H7 (cell line): ENCODE data around the gene MIA3. TPM values are rescaled to one million over a fixed set of nuclear protein-coding genes. Genes with fewer than 3 reads are reported as not detected.
"Not testable (repeated sequence)": the region's sequence is repeated elsewhere in the genome, so short reads cannot be mapped to it uniquely, and the experiment has no call there.

Source experiments
- DNase-seq: peaks from one replicate; pipeline ENCODE4 v3.0.0; 2012
- H3K27me3 ChIP-seq: 2 replicates; pipeline ENCODE4 v1.6.0; 2011; ENCODE audit warnings: mild to moderate bottlenecking, low read length; ENCODE audit not compliant: control insufficient read depth, insufficient read depth
- H3K36me3 ChIP-seq: replicated peaks from 2 replicates; pipeline ENCODE4 v1.5.1; 2011; ENCODE audit warnings: low read length; ENCODE audit not compliant: control insufficient read depth, insufficient read depth
- H3K4me3 ChIP-seq: 2 replicates; pipeline ENCODE4 v1.5.1; 2011; ENCODE audit warnings: low read depth, mild to moderate bottlenecking, control low read depth, low read length, moderate library complexity; ENCODE audit not compliant: insufficient read depth
- total RNA-seq: library from RNA; depleted of rRNA; stranded (reverse); fragments of >200 nt; shearing (Covaris generic); gene quantifications from 2 replicates; pipeline ENCODE4 v1.2.3, GENCODE V29; 2014

MIA3 gene
- total RNA-seq, 1 experiment from 2014 or later, result 52.5 TPM

- no peaks in the 10 kb centered on the region for H3K27me3 ChIP-seq
- no peaks in the 10 kb centered on the region for H3K36me3 ChIP-seq
- no peak overlapping the region for H3K4me3 ChIP-seq
- no peak for DNase-seq
Measured at GRCh38 chr1:222601257-222601656, 16.6 kb upstream of the MIA3 start.

GRCh38 chr1:222606757-222607156 is 11.1 kb upstream of the MIA3 start:
- H3K36me3 ChIP-seq, result no peaks in the 10 kb centered on the region
- H3K4me3 ChIP-seq, result no peak overlapping the region
- no peaks in the 10 kb centered on the region for H3K27me3 ChIP-seq
- no peak for DNase-seq

DNA sequence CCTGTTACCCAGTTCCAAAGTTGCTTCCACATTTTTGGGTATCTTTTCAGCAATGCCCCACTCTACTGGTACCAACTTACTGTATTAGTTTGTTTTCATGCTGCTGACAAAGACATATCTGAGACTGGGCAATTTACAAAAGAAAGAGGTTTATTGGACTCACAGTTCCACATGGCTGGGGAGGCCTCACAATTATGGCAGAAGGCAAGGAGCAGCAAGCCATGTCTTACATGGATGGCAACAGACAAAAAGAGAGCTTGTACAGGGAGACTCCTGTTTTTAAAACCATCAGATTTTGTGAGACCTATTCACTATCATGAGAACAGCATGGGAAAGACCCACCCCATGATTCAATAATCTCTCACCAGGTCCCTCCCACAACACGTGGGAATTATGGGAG is 8.8 kb upstream of the MIA3 start:
- DNase-seq, H3K4me3 ChIP-seq, H3K36me3 ChIP-seq, H3K27me3 ChIP-seq: not testable (repeated sequence)

- no peak for DNase-seq
Measured at GRCh38 chr1:222610728-222611127, 7.2 kb upstream of the MIA3 start.

GRCh38 chr1:222613627-222614026 is 4.3 kb upstream of the MIA3 start:
- H3K27me3 ChIP-seq, result peaks cover 9% of the 10 kb centered on the region; the same call in 1 of the 2 replicates
- no peaks in the 10 kb centered on the region for H3K36me3 ChIP-seq
- no peak for DNase-seq
- H3K4me3 ChIP-seq, result no peak overlapping the region

More at GRCh38 chr1:222610728-222611127, 7.2 kb upstream of the MIA3 start:
- Histone ChIP-seq H3K27me3 (peaks cover 5% of the 10 kb centered on the region; the same call in 1 of the 2 replicates), H3K36me3 (no peaks in the 10 kb centered on the region), H3K4me3 (no peak overlapping the region)

DNA sequence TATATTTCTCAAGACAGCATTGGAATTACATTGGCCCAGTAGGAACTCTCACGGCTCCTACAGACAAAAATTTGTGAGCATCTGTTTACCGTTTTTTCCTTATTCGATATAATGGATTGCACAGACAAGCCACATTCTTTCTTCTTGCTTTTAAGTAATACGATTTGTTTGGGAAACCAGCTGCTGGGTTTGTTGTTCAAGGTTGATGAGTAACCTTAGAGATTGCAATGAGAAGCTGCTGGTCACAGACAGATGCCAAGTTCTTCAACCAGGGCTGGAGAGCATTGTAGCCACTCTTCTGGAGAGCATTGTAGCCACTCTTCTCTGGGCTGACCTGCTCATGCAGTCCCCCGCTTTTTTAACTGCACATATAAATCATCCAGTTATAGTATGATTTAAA is 1.4 kb upstream of the MIA3 start:
- H3K27me3 ChIP-seq, result peaks cover 12% of the 10 kb centered on the region; the same call in 1 of the 2 replicates
- no peaks in the 10 kb centered on the region for H3K36me3 ChIP-seq
- DNase-seq, result no peak
- H3K4me3 ChIP-seq, result no peak overlapping the region

DNA sequence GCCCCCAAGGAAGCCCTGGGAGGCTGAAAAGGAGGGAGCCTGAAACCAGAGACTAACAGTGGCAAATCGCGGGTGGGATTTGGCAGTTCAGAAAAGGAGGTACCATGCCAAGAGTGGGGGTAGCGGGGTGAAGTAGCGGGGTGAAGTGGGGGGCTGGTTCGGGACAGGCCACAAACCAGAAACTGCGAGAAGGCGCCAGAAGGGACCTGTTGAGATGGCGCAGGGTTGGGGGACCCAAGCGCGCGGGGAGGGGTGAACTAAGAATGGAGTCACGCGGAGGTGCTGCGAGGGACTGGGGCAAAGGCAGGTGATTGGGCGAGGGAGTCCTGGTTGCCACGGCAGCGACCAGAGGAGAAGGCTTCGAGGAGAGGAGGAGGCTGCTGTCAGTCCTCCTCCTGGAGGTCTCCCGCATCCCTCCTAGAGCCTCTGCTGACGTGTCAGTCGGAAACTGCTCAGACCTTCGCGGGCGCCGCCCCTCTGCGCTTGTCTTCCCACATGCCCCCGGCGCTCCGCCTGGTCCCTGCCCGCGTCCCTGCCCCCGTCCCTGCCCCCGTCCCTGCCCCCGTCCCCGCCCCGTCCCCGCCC is 438 bp upstream of the MIA3 start:
- Histone ChIP-seq H3K36me3 (no peaks in the 10 kb centered on the region), H3K27me3 (peaks cover 12% of the 10 kb centered on the region; the same call in 1 of the 2 replicates), H3K4me3 (peak overlapping the region; percentile 47)
- peak; percentile 94 for DNase-seq

DNA sequence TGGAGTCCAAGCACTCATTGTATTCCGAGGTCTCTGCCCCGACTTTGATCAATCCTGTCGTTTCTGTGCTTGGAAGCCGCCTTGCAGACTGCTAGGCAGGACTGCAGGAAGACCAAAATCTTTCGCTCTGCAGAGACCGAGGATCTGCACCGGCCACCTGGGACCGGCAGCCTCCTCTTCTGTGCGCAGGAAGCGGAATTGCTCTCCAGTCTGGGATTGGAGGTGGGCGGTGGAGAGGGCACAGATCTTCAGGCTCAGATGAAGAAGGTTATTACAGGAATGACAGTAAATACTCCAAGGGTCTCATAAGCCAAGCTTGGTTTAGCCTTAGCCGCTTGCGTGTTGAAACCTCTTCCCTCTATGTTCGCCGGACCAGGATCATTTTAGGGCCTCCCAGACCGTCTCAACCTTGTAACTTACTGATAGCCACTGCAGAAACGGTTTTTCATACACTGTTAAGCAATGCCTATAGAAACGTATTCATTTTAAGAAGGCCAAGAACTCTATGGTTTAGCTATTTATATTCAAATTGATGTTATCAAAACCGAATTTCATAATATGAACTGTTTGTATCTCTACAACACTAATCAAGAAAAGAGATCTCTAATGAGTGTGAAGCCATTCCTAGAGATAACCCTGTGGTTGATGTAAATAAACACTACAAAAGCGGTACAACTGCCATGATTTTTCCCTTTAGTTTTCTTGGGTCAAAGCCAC is 1.1 kb downstream of the MIA3 start:
- peak overlapping the region; percentile 78 for H3K4me3 ChIP-seq
- peaks cover 9% of the 10 kb centered on the region; the same call in 1 of the 2 replicates for H3K27me3 ChIP-seq
- peaks cover 7% of the 10 kb centered on the region for H3K36me3 ChIP-seq
- peak; percentile 55 for DNase-seq

DNA sequence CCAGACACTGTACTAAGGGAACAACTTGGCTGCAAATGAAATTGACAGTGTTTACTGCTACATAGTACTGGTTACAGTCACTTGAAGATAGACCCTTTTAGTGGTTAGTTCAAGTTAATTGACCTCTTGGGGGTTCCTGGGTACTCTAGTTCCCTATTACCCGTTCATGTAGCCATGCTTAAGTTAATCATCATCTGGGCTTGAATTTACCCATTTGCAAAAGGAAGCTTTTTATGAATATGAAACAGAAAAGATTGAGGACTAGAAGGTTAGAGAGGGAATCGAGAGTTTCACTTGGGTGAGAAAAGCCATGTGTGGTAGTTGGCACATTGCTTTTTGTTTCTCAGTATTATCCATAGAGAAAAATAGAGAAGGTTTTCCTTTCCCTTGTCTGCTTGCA is 2.7 kb downstream of the MIA3 start:
- Histone ChIP-seq H3K27me3 (peaks cover 8% of the 10 kb centered on the region; the same call in 1 of the 2 replicates), H3K4me3 (no peak overlapping the region), H3K36me3 (peaks cover 7% of the 10 kb centered on the region)
- DNase-seq, result no peak

- Histone ChIP-seq H3K27me3 (peaks cover 3% of the 10 kb centered on the region; the same call in 1 of the 2 replicates), H3K4me3 (no peak overlapping the region), H3K36me3 (peaks cover 10% of the 10 kb centered on the region)
- DNase-seq, result no peak
Measured at GRCh38 chr1:222622765-222623164, 4.9 kb downstream of the MIA3 start.

DNA sequence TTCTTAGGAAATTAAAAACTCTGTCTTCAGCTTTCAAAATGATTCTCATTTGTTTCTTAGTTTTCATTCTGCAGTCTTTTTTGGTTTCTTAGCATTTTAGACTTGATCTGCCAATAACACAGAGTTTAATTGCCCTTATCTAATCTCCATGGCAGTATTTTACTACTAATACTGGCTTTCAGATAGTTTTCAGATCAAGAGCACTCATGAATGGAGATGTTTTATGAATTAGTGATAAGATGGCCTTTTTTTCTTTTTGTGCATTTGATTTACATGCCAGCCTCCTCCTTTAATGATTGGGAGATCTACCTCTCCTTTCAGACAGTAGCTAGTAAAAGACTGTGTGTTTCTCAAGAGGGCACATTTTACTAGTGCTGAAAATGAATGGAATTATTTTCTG is 5.6 kb downstream of the MIA3 start:
- H3K36me3 ChIP-seq, result peaks cover 13% of the 10 kb centered on the region
- no peak for DNase-seq
- peaks cover 3% of the 10 kb centered on the region; the same call in 1 of the 2 replicates for H3K27me3 ChIP-seq
- no peak overlapping the region for H3K4me3 ChIP-seq

- peaks cover 15% of the 10 kb centered on the region for H3K36me3 ChIP-seq
Measured at GRCh38 chr1:222624214-222624613, 6.3 kb downstream of the MIA3 start.

DNA sequence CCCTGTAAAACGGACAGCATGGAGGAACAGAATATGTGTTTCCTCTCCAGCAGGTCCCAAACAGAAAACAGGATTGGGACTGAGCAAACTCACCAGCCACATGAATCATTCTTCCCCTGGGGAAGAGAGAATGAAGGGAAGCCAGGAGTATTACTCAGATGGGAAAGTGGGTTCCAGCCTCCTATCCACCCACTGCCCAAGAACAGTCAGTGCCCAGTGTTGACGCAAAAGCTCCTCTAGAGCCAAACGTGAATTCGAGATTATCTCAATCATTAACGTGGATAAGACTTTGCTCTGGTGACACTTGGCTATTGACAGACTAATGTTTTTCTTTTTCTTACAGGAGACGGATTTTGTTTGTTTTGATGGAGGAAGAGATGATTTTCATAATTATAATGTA is 9.3 kb downstream of the MIA3 start:
- DNase-seq, result no peak
- H3K4me3 ChIP-seq, result no peak overlapping the region
- H3K36me3 ChIP-seq, result peaks cover 19% of the 10 kb centered on the region
- H3K27me3 ChIP-seq, result no peaks in the 10 kb centered on the region

More at GRCh38 chr1:222624214-222624613, 6.3 kb downstream of the MIA3 start:
- H3K4me3 ChIP-seq, result no peak overlapping the region
- DNase-seq, result no peak
- H3K27me3 ChIP-seq, result no peaks in the 10 kb centered on the region; the same call in 1 of the 2 replicates

DNA sequence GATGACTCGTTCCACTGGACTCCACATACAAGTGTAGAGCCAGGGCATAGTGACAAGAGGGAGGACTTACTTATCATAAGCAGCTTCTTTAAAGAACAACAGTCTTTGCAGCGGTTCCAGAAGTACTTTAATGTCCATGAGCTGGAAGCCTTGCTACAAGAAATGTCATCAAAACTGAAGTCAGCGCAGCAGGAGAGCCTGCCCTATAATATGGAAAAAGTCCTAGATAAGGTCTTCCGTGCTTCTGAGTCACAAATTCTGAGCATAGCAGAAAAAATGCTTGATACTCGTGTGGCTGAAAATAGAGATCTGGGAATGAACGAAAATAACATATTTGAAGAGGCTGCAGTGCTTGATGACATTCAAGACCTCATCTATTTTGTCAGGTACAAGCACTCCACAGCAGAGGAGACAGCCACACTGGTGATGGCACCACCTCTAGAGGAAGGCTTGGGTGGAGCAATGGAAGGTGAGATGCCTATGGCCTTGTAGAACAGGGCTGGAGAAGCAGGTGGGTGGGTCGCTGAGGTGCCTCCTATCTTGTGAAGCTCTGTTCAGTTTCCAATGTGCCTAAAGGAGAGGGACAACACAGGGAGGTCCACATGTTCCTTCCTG is 12.1 kb downstream of the MIA3 start:
- Histone ChIP-seq H3K4me3 (no peak overlapping the region), H3K27me3 (no peaks in the 10 kb centered on the region), H3K36me3 (peaks cover 14% of the 10 kb centered on the region)
- DNase-seq, result no peak
